NCI-H82 treated with DMSO at 0.1 percent for 48 hours (cell line): ENCODE data around the gene SERINC5.
"Not testable (repeated sequence)": the region's sequence is repeated elsewhere in the genome, so short reads cannot be mapped to it uniquely, and the experiment has no call there.

Experiments
- DNase-seq: peaks from one replicate; lab custom pipeline; 2025; ENCODE audit not compliant: unreplicated experiment; lab: John Stamatoyannopoulos, UW

Gene SERINC5

DNA sequence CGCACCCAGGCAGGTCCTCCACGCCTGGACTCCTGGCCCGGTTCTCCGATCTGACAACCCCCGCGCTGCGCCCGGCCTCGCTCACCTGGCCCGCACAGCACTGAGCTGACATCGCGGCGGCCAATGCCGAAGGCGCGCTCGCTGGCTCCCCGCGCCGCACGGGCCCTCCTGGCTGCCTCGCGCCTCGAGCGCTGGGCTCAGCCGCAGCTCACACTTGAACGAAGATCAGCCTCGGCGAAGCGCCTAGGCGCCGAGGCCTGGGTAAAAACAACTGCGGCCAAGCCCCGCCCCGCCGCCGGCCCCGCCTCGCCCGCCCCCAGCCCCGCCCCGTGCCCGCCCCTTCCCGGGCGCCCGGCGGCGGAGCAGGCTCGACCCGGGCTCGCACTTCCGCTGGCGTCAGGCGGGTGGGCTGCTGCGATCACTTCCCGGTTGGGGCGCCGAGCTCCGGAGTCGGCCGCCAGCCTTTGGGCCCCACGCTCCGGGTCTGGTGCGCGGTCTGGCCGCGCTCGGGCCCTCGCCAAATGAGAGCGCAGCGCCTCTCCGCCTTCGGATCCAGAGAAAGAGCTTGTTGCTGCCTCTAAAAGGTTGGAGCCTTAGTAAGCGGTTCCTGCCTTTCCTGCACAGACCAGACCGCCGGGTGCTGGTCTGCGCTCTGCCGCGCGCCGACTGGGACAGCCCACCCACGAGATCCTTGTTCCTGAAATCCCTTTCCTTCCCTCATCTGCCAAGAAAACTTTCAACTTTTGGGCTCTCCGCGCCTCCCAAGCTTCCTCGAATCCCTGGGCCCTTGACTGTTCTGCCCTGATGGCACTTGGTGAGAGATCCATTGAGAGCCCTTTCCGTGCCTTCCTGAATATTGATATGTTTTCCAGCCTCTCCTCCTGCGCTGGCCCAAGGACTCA lies at the start of gene SERINC5:
SERINC5 (minus strand) TSS at position 238 of the 902 bp plus-strand sequence; CDS start at position 112, 126 bp downstream.
- DNase-seq: no peak

DNA sequence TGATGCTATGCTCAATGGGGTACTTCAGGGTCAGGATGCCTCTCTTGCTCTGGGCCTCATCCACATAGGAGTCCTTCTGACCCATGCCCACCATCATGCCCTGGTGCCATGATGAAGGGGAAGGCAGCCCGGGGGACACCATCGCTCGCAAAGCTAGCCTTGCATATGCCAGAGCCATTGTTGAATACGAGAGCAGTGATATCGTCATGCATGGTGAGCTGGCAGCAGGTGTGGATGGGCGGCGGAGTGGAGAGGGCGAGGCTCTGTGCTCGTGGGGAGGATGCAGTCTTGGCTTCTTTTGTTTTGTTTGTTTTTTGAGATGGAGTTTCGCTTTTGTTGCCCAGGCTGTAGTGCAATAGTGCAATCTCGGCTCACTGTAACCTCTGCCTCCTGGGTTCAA lies 46.8 kb upstream of the SERINC5 start:
- no peak for DNase-seq

DNA sequence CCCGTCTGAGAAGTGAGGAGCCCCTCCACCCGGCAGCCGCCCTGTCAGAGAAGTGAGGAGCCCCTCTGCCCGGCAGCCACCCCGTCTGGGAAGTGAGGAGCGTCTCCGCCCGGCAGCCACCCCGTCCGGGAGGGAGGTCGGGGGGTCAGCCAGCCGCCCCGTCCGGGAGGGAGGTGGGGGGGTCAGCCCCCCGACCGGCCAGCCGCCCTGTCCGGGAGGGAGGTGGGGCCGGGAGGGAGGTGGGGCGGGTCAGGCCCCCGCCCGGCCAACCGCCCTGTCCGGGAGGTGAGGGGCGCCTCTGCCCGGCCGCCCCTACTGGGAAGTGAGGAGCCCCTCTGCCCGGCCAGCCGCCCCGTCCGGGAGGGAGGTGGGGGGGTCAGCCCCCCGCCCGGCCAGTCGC lies 45.5 kb upstream of the SERINC5 start:
- not testable (repeated sequence) for DNase-seq

DNA sequence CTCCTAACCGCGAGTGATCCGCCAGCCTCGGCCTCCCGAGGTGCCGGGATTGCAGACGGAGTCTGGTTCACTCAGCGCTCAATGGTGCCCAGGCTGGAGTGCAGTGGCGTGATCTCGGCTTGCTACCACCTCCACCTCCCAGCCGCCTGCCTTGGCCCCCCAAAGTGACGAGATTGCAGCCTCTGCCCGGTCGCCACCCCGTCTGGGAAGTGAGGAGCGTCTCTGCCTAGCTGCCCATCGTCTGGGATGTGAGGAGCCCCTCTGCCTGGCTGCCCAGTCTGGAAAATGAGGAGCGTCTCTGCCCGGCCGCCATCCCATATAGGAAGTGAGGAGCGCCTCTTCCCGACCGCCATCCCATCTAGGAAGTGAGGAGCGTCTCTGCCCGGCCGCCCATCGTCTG lies 44.9 kb upstream of the SERINC5 start:
- DNase-seq: not testable (repeated sequence)

DNA sequence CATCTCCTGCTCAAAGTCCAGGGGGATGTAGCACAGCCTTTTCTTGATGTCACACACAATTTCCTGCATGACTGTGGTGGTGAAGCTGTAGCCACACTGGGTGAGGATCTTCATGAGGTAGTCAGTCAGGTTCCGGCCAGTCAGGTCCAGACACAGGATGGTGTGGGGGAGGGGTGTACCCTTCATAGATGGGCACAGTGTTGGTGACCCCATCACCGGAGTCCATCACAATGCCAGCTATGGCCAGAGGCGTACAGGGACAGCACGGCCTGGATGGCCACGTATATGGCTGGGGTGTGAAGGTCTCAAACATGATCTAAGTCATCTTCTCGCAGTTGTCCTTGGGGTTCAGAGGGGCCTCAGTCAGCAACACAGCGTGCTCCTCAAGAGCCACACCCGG lies 44.3 kb upstream of the SERINC5 start:
- no peak for DNase-seq

DNA sequence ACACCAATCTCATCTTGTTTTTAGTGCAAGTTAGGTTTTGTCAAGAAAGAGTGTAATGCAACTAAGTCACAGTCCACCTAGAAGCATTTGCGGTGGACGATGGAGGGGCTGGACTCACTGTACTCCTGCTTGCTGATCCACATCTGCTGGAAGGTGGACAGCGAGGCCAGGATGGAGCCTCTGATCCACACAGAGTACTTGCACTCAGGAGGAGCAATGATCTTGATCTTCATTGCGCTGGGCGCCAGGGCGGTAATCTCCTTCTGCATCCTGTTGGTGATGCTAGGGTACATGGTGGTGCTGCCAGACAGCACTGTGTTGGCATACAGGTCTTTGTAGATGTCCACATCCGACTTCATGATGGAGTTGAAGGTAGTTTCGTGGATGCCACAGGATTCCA lies 43.8 kb upstream of the SERINC5 start:
- no peak for DNase-seq

DNA sequence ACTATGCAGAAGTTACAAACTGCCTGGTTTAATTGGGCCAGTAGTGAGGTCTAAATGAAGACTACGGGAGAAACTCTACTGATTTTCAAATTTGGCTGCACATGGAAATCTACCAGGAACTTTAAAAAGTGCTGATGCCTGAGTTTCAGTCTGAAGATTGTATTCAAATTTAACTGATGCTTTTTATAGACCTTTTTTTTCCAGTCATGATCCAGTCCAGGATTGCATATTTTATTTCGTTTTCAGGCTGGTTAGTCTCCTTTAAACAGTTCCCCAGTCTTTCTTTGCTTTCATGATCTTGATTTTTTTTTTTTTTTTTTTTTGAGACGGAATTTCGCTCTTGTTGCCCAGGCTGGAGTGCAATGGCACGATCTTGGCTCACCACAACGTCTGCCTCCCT lies 40.3 kb upstream of the SERINC5 start:
- DNase-seq: no peak

DNA sequence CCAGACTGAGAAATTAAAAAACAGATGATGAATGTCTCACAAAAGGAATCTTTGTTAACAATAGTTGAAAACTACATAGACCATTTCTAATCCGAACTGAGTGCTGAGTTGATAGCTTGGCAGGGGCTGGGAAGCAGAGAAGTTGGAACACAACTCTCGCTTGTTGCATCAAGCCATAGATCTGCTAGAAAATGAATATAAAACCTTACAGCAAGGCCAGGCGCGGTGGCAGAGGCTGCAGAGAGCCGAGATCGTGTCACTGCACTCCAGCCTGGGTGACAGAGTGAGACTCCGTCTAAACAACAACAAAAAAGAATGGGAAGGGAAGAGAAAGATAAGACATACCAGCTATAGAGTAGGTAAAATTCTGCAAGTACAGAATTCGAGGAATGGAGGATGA lies 35.9 kb upstream of the SERINC5 start:
- no peak for DNase-seq

DNA sequence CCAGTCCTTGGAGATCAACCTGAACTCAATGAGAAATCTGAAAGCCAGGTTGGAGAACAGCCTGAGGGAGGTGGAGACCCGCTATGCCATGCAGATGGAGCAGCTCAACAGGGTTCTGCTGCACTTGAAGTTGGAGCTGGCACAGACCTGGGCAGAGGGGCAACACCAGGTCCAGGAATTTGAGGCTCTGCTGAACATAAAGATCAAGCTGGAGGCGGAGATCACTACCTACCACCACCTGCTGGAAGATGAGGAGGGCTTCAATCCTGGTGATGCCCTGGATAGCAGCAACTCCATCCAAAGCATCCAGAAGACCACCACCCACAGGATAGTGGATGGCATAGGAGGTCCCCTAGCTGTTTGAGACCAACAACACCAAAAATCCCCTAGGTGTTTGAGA lies 33.5 kb upstream of the SERINC5 start:
- DNase-seq: no peak

DNA sequence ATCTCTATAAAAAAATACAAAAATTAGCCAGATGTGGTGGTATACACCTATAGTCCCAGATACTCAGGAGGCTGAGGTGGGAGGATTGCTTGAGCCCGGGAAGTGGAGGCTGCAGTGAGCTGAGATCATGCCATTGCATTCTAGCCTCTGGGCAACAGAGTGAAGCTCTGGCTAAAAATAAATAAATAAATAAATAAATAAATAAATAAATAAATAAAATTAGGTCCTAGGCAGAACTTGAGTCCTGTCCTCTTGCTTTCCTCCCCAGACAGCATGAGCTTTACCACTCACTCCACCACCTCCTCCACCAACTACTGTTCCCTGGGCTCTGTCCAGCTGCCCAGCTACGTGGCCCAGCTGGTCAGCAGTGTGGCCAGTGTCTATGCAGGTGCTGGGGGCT lies 32.3 kb upstream of the SERINC5 start:
- no peak for DNase-seq

DNA sequence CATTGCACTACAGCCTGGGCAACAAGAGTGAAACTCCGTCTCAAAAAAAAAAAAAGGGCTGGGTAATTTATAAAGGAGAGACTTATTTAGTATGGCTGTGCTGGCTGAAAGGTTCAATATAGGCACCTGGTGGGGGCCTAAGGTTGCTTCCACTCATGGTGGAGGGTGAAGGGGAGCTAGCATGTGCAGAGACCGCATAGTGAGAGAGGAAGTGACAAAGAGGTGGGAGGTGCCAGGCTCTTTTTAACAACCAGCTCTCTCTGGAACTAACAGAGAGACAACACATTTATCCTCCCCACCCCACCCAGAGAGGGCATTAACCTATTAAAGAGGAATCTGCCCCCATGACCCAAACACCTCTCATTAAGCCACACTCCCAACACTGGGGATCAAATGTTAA lies 28.9 kb upstream of the SERINC5 start:
- DNase-seq: no peak

DNA sequence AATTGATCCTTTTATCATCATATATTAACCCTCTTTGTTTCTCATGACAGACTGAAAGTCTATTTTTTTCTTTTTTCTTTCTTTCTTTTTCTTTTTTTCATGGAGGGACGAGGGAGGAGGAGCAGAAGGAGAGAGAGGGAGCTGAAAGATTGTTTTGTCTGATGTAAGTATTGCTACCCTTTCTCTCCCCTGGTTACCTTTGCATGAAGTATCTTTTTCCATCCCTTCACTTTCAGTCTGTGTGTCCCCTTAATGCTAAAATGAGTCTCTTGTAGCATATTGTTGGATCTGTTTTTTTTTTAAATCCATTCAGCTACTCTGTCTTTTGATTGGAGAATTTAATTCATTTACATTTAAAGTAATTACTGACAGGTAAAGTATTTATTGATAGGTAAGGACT lies 27.5 kb upstream of the SERINC5 start:
- DNase-seq: no peak

DNA sequence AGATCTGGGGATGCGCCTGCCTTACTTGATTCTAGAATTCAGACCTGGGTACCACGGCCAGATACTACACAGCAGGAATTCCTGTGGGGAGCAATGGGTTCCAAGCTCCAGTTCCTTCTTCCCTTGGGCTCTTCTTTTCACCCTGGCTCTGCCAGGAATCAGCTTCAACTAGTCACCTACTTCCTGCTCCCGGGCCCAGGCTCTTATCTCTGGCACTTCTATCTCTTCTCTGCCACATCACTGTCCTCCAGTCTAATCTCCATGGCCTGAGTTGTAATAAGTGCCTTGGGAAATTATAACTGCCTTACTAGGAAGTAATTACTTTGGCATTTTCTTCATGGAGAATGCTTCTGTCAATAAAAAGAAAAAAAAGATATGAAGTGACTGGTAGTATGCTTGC lies 26.2 kb upstream of the SERINC5 start:
- no peak for DNase-seq

DNA sequence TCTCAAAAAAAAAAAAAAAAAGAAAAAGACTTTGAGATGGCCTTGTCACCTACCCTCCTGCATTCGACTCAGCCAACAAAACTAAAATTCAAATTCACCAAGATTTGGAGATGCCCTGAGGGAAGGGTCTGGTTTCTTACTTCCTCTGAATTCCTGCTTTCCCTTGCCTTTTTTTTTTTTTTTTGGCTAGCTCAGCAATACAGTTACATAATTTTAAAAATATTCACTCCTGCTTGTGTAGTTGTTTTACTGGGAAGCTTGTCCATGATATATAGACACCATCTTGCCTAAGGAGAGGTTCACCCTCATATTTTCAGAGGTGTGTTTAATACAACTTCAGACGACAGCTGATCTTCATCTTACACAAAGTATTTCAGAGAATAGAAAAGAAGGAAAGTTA lies 21.3 kb upstream of the SERINC5 start:
- DNase-seq: no peak

DNA sequence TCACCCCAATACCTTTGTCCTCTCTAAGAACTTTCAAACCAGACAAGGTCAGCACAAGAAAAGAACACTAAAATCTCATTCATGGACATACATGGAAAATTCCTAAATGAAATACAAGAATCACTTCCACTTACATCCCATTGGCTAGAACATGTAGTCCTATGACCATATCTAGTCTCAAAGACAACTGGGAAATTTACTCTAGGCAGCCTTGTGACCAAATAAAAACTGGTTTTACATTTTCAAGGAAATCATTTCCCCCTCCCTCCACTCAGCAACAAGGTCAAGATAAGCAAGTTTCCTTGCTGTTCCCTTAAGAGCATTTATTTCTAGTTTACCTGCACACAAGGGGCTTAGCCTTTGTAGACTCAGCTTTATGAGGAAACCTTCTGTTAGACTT lies 20.3 kb upstream of the SERINC5 start:
- DNase-seq: no peak

DNA sequence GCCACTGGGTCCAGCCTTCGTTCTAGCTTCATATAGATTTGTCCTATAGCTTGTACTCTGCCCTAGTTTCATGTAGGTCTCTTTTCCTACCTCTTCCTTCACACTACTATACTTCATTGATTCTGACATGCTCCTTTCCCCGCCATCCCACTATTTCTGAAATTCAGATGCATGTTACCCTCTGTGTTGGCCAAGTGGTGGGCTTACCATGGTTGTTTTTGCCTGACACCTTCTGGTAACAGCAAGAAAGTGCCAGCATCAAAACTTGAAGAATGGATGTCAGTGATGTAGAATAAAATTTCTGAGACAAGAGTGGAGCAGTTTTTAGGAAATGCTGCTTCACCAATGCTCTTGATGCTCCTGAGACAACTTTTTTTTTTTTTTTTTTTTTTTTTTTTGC lies 19.5 kb upstream of the SERINC5 start:
- DNase-seq: no peak

DNA sequence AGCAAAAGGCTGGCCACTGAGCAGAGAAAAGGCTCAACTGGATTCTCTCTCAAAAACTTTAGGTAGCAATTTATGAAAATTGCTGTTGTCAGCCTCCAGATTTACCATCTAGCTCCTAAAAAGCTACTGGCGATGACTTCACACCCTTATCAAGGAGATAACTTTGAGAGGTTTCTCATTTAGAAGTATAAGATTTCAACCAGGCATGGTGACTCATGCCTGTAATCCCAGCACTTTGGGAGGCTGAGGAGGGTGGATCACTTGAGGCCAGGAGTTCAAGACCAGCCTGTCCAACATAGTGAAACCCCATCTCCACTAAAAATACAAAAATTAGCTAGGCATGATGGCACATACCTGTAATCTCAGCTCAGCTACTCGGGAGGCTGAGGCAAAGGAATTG lies 14.7 kb upstream of the SERINC5 start:
- DNase-seq: not testable (repeated sequence)

DNA sequence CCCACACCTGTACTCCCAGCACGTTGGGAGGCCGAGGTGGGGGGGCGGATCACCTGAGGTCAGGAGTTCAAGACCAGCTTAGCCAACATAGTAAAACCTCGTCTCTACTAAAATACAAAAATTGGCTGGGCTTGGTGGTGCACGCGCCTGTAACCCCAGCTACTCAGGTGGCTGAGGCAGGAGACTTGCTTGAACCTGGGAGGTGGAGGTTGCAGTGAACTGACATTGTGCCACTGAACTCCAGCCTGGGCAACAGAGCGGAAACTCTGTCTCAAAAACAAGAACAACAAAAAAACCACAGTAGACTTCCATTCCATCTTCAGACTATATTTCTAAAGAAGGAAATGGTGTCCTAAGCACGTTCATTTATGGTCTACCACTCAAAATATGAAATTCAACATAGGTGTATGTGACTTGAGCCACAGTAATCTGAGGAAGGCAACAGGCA lies 14.2 kb upstream of the SERINC5 start:
- no peak for DNase-seq

DNA sequence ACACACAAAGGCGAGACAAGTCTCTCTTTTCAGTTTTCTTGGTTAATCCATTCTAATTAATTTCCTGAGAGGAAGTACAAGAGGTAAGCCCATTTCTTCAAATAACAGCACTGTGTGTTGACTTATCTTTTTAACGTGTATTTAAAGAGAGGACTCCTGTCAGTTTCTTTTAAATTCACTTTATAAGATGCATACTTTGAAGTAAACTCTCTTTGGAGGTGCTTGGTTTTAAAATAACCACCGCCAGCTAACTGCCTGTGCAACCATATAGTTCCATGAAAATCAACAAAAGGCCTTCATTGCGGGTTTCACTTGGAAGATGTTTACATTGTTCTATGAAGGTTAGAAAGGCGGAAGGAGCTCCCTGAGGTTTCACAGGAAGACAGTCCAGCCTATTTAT lies 13.1 kb upstream of the SERINC5 start:
- no peak for DNase-seq

DNA sequence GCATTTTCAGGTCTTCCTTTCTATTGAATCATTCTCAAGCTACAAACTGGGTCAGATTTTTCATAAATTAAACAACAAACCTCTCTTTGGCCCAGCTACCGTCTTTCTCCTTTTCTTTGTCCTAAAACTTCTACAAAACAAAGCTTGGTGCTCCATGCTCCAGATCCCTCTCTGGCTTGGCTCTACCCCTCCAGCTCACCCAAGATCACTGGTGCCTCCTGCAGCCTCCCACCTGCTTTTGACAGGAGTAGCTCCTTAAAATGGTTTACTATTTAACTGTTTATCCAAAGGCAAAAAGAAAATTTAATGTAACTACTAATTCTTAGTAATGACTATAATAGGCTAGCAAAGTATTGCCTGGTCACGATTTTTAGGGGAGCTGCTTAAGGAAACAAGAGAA lies 10.7 kb upstream of the SERINC5 start:
- no peak for DNase-seq

DNA sequence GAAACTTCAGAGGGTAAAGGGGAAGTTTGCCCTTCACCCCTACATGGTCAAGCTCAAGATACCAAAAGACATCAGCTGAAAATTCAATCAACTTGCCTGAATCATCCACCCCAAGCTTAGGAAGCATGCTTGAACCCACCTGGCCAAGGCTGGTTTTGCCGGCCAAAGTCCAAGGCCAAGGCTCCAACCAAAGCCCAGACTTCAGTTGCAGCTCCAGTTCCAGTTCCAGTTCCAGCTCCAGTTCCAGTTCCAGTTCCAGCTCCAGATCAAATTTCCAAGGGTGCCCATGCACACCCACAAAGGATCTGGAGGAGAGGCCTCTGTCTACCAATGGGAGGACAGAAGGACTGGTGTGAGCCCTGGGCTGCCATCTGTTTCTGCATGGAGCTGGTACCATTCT lies 4.6 kb upstream of the SERINC5 start:
- no peak for DNase-seq

DNA sequence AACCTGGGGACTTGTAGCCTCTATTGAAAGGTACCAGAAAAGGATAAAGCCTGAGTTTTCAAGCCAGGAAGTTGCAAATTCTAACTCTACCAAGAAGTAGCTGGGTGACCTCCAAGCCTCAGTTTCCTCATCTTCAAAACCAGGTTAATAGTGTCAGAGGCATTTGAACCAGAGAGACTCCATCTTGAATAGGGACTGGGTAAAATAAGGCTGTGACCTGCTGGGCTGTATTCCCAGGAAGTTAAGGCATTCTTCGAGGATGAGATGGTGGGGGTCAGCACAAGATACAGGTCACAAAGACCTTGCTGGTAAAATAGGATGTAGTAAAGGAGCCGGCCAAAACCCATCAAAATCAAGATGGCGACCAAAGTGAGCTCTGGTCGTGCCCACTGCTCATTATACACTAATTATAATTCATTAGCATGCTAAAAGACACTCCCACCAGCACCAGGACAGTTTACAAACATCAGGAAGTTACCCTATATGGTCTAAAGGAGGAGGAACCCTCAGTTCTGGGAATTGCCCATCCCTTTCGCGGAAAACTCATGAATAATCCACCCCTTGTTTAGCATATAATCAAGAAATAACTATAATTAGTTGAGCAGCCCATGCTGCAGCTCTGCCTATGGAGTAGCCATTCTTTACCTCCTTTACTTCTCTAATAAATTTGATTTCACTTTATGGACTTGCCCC lies 3.8 kb upstream of the SERINC5 start:
- DNase-seq: no peak
